ENCODE data around the gene UCHL3.

The UCHL3 gene

GRCh38 chr13:75651013-75651412 is 101.4 kb downstream of the UCHL3 start:
- H4K20me1 ChIP-seq (ENCODE audit: insufficient read depth, low read length, poor library complexity, severe bottlenecking), result no peaks in the 10 kb centered on the region

GRCh38 chr13:75652726-75653125 is 103.1 kb downstream of the UCHL3 start:
- H3K36me3 ChIP-seq (ENCODE audit: insufficient read depth, low read length), result no peaks in the 10 kb centered on the region
- H4K20me1 ChIP-seq (ENCODE audit: insufficient read depth, low read length, poor library complexity, severe bottlenecking), result no peaks in the 10 kb centered on the region
- no peak overlapping the region for H2AFZ ChIP-seq (ENCODE audit: low read length)
- TF ChIP-seq CTCF (conservative IDR thresholded peaks at IDR 0.05; ENCODE audit: low read length) (no peak), EZH2phosphoT487 (IDR thresholded peaks at IDR 0.05; ENCODE audit: borderline replicate concordance) (no peak)
- no peaks in the 10 kb centered on the region for H3K27me3 ChIP-seq (ENCODE audit: insufficient read depth, low read length, poor library complexity, severe bottlenecking)
- H3K9me2 ChIP-seq (replicated peaks; ENCODE audit: low read depth, low read length), result no peaks in the 10 kb centered on the region
- no peaks in the 10 kb centered on the region for H3F3A ChIP-seq (ENCODE audit: low read depth)
- H3K9me3 ChIP-seq (ENCODE audit: insufficient read depth, low read depth, low read length), result no peaks in the 10 kb centered on the region
- no peak overlapping the region for H3K9ac ChIP-seq (ENCODE audit: low read depth, low read length, poor library complexity, severe bottlenecking)
- H3K4me3 ChIP-seq (ENCODE audit: low read length, poor library complexity, severe bottlenecking), result no peak overlapping the region
- H3K4me2 ChIP-seq (ENCODE audit: low read depth, low read length, poor library complexity, severe bottlenecking), result no peak overlapping the region
- H3K79me2 ChIP-seq (ENCODE audit: insufficient read depth, low read length), result no peaks in the 10 kb centered on the region; the same call in 1 of the 2 replicates
- H3K4me1 ChIP-seq (ENCODE audit: insufficient read depth, low read length, poor library complexity, severe bottlenecking), result peaks cover 4% of the 10 kb centered on the region

More at GRCh38 chr13:75651013-75651412, 101.4 kb downstream of the UCHL3 start:
- Histone ChIP-seq H3K4me1 (ENCODE audit: insufficient read depth, low read length, poor library complexity, severe bottlenecking) (peaks cover 4% of the 10 kb centered on the region), H3K27me3 (ENCODE audit: insufficient read depth, low read length, poor library complexity, severe bottlenecking) (no peaks in the 10 kb centered on the region), H3K4me2 (ENCODE audit: low read depth, low read length, poor library complexity, severe bottlenecking) (no peak overlapping the region), H3K9me3 (ENCODE audit: insufficient read depth, low read depth, low read length) (no peaks in the 10 kb centered on the region), H3K9me2 (replicated peaks; ENCODE audit: low read depth, low read length) (no peaks in the 10 kb centered on the region), H3K4me3 (ENCODE audit: low read length, poor library complexity, severe bottlenecking) (no peak overlapping the region), H3F3A (ENCODE audit: low read depth) (no peaks in the 10 kb centered on the region), H2AFZ (ENCODE audit: low read length) (no peak overlapping the region), H3K79me2 (ENCODE audit: insufficient read depth, low read length) (no peaks in the 10 kb centered on the region; the same call in 1 of the 2 replicates), H3K9ac (ENCODE audit: low read depth, low read length, poor library complexity, severe bottlenecking) (no peak overlapping the region), H3K36me3 (ENCODE audit: insufficient read depth, low read length) (no peaks in the 10 kb centered on the region)
- TF ChIP-seq EZH2phosphoT487 (IDR thresholded peaks at IDR 0.05; ENCODE audit: borderline replicate concordance) (no peak), CTCF (conservative IDR thresholded peaks at IDR 0.05; ENCODE audit: low read length) (no peak)

Data from Loucy (cell line).